Large intestine (tissue), 3 donors: ENCODE data around the gene LHFPL3. TPM values are rescaled to one million over a fixed set of nuclear protein-coding genes. Genes with fewer than 3 reads are reported as not detected.

Experiments
- DNase-seq, 2 donors: peaks; one replicate each; pipeline versions ENCODE4 v3.0.0 to v3.0.0-alpha.2; 2013
- H3K27ac ChIP-seq: one replicate; pipeline ENCODE4 v1.5.1; 2013; ENCODE audit warnings: low read length
- H3K27me3 ChIP-seq: 2 replicates; pipeline ENCODE4 v1.6.1; 2013; ENCODE audit warnings: low read length; ENCODE audit not compliant: control insufficient read depth, insufficient read depth
- H3K36me3 ChIP-seq: 2 replicates; pipeline ENCODE4 v1.6.1; 2013; ENCODE audit warnings: low read length; ENCODE audit not compliant: control insufficient read depth, insufficient read depth
- H3K4me1 ChIP-seq: one replicate; pipeline ENCODE4 v1.6.1; 2013; ENCODE audit warnings: low read length; ENCODE audit not compliant: control insufficient read depth, insufficient read depth
- H3K4me3 ChIP-seq: one replicate; pipeline ENCODE4 v1.5.1; 2013; ENCODE audit warnings: low read length
- H3K9me3 ChIP-seq: one replicate; pipeline ENCODE4 v1.6.1; 2013; ENCODE audit warnings: mild to moderate bottlenecking, low read depth, low read length, moderate library complexity; ENCODE audit not compliant: control insufficient read depth
- WGBS: methylation state at CpG from one replicate; pipeline ENCODE4 v1.1.5; 2013; ENCODE audit warnings: low lambda C conversion rate; ENCODE audit not compliant: insufficient coverage; 5-methylcytosine and 5-hydroxymethylcytosine counted together
- polyA plus RNA-seq: library from polyadenylated mRNA; unstranded; fragments of 120-200 nt; gene quantifications from one replicate; pipeline ENCODE4 v1.2.1, GENCODE V29; 2013

LHFPL3 gene
- polyA plus RNA-seq, 1 donor = 8.4 TPM

DNA sequence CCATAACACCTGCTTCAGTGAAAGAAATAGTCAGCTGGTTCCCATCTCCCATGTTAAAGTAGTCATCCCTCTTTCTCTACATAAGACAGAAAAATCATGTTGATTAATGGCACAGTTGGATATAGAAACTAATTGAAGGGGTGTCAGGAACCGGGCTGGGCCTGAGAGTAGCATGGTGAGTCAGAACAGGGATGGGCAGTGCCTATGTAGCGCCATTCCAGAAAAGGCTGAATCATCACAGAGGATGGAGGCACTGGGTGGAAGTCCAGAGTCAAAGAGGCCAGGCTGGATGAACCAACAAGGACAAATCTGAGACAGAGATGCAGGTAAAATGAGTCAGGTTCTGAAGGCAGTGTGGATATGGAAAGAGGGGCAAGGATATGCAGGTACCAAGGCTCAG, 201.2 kb downstream of the LHFPL3 start:
- H3K27ac ChIP-seq = no peak overlapping the region
- H3K4me1 ChIP-seq = no peaks in the 10 kb centered on the region
- H3K9me3 ChIP-seq = no peaks in the 10 kb centered on the region
- 60% methylated on average over 1 of the region's 2 CpGs for WGBS
- H3K4me3 ChIP-seq = no peak overlapping the region
- no peaks in the 10 kb centered on the region for H3K27me3 ChIP-seq
- H3K36me3 ChIP-seq = no peaks in the 10 kb centered on the region
- no peak for DNase-seq

DNA sequence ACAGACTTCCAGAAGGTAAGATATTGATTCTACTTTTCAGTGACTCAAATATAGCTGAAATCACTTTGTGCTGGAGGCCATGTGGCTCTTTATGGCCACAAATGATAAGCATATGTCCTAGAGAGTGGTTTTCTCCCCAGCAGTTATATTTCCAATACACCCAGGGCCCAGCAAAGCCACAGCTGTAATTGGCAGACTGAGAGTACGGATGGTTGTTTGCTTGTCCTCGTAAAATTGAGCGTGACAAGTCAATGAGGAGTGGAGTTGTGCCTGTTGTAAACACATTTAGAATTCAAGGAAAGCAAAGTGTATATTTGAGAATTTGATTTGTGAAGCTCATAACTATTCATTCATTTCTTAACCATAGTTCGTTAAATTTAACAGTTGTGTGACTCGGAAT, 201.8 kb downstream of the LHFPL3 start:
- H3K4me3 ChIP-seq = no peak overlapping the region
- H3K4me1 ChIP-seq = no peaks in the 10 kb centered on the region
- no peaks in the 10 kb centered on the region for H3K9me3 ChIP-seq
- no peaks in the 10 kb centered on the region for H3K27me3 ChIP-seq
- no peak overlapping the region for H3K27ac ChIP-seq
- DNase-seq = no peak
- no peaks in the 10 kb centered on the region for H3K36me3 ChIP-seq
- 100% methylated on average over 1 of the region's 5 CpGs for WGBS

DNA sequence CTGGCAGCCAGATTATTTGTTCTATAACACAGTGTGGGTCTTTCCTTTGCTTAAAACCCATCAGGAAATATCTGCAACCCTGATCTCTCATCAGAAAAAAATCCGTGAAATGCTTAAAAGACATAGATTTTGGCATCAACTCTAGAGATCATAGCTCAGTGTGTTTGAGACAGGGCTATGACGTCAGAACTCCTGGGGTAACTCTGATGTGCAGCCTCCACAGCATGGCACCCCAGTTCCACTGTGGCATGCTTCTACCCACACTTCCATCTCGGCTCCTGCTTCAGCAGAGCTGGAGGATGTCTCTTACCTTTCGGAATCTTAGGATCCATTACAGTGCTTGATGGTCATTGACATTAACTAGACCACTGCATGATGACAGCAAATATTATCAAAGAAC, 205.7 kb downstream of the LHFPL3 start:
- Histone ChIP-seq H3K36me3 (no peaks in the 10 kb centered on the region), H3K4me1 (no peaks in the 10 kb centered on the region), H3K9me3 (no peaks in the 10 kb centered on the region), H3K27me3 (no peaks in the 10 kb centered on the region), H3K27ac (no peak overlapping the region), H3K4me3 (no peak overlapping the region)
- no CpG with 5 or more reads among the region's 4 CpGs for WGBS
- no peak for DNase-seq

DNA sequence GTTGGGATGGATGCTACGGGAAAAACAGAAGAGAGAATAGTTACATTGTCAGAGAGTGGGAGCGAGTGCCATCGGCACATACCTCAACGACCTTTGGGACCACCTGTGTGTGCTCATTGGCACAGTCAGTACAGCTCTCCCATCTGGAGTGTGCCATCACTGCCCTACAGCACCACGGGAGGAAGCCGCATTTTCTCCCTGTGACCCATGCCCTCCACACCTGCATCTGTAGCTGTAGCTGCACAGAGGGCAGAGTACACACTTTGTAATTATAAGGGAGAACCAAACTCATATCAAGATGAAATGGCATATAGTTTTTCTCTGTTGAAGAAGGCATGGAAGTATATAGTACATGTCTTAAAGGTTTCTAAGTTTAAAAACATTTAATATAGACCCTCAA, 207.4 kb downstream of the LHFPL3 start:
- no peaks in the 10 kb centered on the region for H3K27me3 ChIP-seq
- H3K9me3 ChIP-seq = no peaks in the 10 kb centered on the region
- no peaks in the 10 kb centered on the region for H3K36me3 ChIP-seq
- no peaks in the 10 kb centered on the region for H3K4me1 ChIP-seq
- H3K27ac ChIP-seq = no peak overlapping the region
- H3K4me3 ChIP-seq = no peak overlapping the region
- DNase-seq = no peak
- WGBS = 67% methylated on average over 1 of the region's 6 CpGs

DNA sequence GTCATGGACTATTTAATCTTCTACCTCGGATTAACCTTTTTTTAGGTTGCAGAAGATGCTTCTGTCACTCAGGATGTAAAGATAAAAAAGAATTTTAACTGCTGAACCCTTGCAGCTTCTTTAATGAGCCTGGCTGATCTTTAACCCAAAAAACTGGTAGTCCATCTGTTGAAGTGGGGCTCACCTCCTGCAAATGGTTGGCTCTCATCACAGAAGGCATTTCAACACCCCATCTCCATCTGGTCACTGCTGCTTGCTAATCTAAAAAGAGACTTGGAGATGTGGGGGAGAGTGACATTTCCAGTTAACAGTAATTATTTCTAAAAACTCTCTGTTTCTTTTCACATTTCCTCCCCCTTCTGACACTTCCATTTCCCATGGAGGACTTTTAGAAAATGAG, 208.6 kb downstream of the LHFPL3 start:
- WGBS = 18% methylated on average over 1 of the region's 1 CpG
- Histone ChIP-seq H3K4me1 (no peaks in the 10 kb centered on the region), H3K27me3 (no peaks in the 10 kb centered on the region), H3K27ac (no peak overlapping the region), H3K36me3 (no peaks in the 10 kb centered on the region), H3K9me3 (no peaks in the 10 kb centered on the region), H3K4me3 (no peak overlapping the region)
- no peak for DNase-seq

DNA sequence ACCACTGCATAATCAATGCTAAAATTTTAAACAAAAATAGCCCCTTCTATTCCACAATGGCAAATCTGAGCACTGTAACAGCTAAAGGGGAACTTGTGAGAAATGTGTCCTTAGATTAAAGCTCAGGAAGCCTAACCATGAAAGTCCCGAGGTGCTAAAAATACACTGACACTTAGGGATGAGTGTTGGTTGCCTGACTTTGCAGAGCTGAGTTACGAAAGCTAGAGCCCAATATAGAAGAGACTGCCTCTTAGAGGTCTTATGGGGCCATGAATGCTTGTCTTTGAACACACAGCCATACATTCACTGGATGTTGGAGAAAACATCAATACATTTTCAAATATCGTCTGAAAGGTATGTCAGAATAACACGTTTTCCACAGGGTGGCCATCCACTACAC, 209.7 kb downstream of the LHFPL3 start:
- no peak overlapping the region for H3K4me3 ChIP-seq
- H3K4me1 ChIP-seq = no peaks in the 10 kb centered on the region
- H3K27me3 ChIP-seq = no peaks in the 10 kb centered on the region
- no peaks in the 10 kb centered on the region for H3K9me3 ChIP-seq
- H3K36me3 ChIP-seq = no peaks in the 10 kb centered on the region
- DNase-seq = no peak
- H3K27ac ChIP-seq = no peak overlapping the region
- no CpG with 5 or more reads among the region's 4 CpGs for WGBS

DNA sequence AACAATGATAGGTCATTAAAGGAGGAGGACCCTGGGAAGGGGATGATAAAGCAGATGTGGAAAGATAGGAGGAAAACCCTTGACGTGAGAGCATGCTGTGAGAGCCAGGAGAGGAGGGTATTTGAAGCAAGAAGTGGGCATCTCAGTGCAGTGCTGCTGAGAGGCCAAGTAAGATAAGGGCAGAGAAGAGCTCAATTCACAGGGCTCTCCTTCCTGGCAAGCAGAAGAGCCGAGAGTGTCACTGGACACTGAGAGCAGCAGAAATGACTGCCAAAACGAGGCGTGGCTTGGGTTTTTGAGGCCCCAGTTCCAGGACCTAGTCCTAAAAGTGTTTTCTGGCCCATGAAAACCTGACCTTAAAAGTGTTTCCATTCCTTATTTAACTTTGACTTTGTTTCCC, 213.5 kb downstream of the LHFPL3 start:
- no peak overlapping the region for H3K4me3 ChIP-seq
- no CpG with 5 or more reads among the region's 4 CpGs for WGBS

DNA sequence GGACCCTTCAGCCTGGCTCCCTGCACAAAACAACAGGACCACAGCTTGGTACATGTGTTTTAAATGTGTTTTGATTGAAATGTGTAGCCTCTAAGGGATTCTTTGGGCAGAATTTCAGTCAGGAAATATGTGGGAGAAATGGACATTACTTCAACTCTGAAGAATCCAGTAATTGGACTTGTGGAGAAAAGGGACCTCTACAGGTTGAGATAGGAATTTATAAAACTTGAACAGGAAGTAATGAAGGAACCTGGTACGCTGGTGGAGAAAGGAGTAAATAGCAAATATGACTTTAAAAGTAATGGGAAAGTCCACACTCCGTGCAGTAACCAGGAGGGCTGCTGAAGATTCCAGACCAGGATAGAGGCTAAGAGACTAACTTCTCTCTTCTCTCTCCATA, 220.5 kb downstream of the LHFPL3 start:
- WGBS = 40% methylated on average over 1 of the region's 2 CpGs
- no peaks in the 10 kb centered on the region for H3K27me3 ChIP-seq
- no peaks in the 10 kb centered on the region for H3K9me3 ChIP-seq
- H3K4me3 ChIP-seq = no peak overlapping the region
- DNase-seq = peak in 1 of 2 donors; percentile 5
- H3K4me1 ChIP-seq = no peaks in the 10 kb centered on the region
- H3K36me3 ChIP-seq = no peaks in the 10 kb centered on the region
- H3K27ac ChIP-seq = no peak overlapping the region

More for the DNA sequence above, 213.5 kb downstream of the LHFPL3 start:
- no peaks in the 10 kb centered on the region for H3K36me3 ChIP-seq
- no peak overlapping the region for H3K27ac ChIP-seq
- no peaks in the 10 kb centered on the region for H3K9me3 ChIP-seq
- H3K4me1 ChIP-seq = no peaks in the 10 kb centered on the region
- DNase-seq = no peak
- no peaks in the 10 kb centered on the region for H3K27me3 ChIP-seq

DNA sequence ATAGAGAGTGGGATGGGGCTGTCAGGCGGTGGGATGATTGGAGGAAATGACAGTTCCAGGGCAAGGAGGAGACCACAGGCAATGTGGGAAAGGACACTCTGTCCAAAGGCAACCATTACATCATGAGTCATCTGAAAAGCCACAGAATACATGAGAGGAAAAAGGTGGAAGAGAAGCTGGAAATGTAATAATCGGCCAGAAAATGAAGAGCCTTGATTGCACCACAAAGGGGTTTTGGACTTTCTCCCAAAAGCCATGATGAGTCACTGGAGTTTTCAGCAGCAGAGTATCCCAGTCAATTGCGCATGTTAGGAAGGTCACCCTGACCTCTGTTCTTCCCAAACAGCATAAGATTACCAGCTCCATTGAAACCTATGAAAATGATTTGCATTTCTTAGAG, 222.0 kb downstream of the LHFPL3 start:
- no peak for DNase-seq
- Histone ChIP-seq H3K27ac (no peak overlapping the region), H3K36me3 (no peaks in the 10 kb centered on the region), H3K9me3 (no peaks in the 10 kb centered on the region), H3K27me3 (no peaks in the 10 kb centered on the region), H3K4me1 (no peaks in the 10 kb centered on the region), H3K4me3 (no peak overlapping the region)
- WGBS = 100% methylated on average over 1 of the region's 3 CpGs

DNA sequence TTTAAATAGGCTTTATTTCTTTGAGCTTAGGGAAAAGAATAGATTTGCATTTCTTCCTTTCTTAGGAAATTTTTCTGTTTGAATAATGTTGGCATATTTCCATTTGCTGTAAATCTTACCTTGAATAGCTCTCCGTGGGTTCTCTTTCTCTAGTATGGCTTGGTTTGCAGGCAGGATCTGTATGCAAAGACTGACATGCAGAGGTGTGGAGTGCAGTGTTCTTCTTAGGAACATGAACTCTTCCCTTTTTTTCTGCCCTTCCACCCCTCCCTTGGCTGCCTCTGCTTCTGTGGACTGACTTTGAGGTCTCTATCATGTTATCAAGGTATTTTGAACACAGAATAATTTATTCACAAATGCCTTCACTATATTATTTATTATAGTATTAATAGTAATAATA, 222.8 kb downstream of the LHFPL3 start:
- no peaks in the 10 kb centered on the region for H3K9me3 ChIP-seq
- no peak overlapping the region for H3K27ac ChIP-seq
- H3K4me3 ChIP-seq = no peak overlapping the region
- no peaks in the 10 kb centered on the region for H3K4me1 ChIP-seq
- WGBS = no CpG with 5 or more reads among the region's 1 CpG
- DNase-seq = no peak
- no peaks in the 10 kb centered on the region for H3K36me3 ChIP-seq
- H3K27me3 ChIP-seq = no peaks in the 10 kb centered on the region

DNA sequence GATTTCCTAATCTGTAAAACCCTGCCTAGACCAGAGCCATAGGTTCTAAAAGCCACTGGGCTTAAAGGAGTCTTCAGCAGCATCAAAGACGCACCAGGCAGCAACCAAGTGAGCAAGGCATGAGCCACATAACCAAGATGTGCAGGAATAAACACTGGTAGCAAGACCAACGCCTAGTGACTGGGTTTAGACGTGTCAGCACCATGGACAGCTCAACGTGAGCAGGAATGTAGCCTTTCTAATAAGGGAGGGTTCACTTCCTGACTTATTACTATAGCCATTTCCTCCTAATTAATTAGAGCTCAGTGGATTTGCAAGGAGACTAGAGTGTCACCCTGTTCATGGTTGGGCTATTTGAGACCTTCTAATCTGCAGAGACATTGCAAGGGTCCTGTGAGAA, 223.7 kb downstream of the LHFPL3 start:
- H3K4me3 ChIP-seq = no peak overlapping the region
- WGBS = no CpG with 5 or more reads among the region's 4 CpGs

More for the DNA sequence above, 223.7 kb downstream of the LHFPL3 start:
- H3K36me3 ChIP-seq = no peaks in the 10 kb centered on the region
- H3K27me3 ChIP-seq = no peaks in the 10 kb centered on the region
- peak; percentile 10 to 30 for DNase-seq
- no peaks in the 10 kb centered on the region for H3K4me1 ChIP-seq
- H3K9me3 ChIP-seq = no peaks in the 10 kb centered on the region
- H3K27ac ChIP-seq = no peak overlapping the region
